Adrenal gland (tissue), 5 donors: Measurements from ENCODE around the gene SUMO1.

ENCODE experiments used
- POLR2A ChIP-seq, 2 donors: fragments of 450-650 bp; IDR thresholded peaks; one replicate each; pipeline ENCODE4 v1.6.1; 2017; ENCODE audit warnings: antibody characterized with exemption in 2 of 2, mild to moderate bottlenecking in 2 of 2, moderate library complexity in 1 of 2
- TF ChIP-seq, protein P1 (sequence below), 6 experiments: fragments of 450-650 bp in 4 of 6; fragments of 200-600 bp in 2 of 6; sonication (generic) in 1 of 6; IDR thresholded peaks; 1 replicate in 5 of 6; 2 replicates in 1 of 6; pipeline versions ENCODE4 v1.5.1 to v1.8.0; 2016 to 2021; ENCODE audit warnings: antibody characterized with exemption in 6 of 6, mild to moderate bottlenecking in 2 of 6, moderate library complexity in 1 of 6
- donor health status: DM: no; HTN: no; CAD: no.

DNA sequence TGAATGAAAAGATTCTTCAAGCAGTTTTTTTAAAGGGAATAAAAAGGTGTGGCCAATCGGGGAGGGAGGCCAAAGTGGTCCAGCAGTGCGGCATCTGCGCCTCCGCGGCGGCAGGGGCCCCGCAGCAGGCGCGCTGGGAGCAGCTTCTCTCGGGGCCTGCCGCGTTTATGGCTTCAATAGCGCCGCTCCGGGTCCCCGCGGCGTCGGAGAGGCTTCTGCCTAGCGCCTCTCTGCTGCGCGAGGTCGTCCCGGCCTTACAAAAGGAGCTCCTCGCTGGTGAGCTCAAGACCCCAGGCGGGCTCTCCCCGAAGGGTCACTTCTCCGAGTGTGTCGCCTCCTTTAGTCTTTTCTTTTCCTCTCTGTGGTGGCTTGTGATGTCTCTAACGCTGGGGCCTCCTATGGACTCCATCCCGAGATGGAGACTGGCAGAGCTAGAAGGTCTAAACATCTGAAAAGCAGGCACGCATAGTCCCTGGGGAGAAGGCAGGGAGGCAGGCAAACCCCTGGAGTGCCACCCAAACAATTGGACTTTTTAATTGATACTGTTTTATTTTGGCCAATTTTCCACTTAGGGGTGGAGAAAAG lies 67.1 kb downstream of the SUMO1 start:
- TF ChIP-seq, protein P1, sequence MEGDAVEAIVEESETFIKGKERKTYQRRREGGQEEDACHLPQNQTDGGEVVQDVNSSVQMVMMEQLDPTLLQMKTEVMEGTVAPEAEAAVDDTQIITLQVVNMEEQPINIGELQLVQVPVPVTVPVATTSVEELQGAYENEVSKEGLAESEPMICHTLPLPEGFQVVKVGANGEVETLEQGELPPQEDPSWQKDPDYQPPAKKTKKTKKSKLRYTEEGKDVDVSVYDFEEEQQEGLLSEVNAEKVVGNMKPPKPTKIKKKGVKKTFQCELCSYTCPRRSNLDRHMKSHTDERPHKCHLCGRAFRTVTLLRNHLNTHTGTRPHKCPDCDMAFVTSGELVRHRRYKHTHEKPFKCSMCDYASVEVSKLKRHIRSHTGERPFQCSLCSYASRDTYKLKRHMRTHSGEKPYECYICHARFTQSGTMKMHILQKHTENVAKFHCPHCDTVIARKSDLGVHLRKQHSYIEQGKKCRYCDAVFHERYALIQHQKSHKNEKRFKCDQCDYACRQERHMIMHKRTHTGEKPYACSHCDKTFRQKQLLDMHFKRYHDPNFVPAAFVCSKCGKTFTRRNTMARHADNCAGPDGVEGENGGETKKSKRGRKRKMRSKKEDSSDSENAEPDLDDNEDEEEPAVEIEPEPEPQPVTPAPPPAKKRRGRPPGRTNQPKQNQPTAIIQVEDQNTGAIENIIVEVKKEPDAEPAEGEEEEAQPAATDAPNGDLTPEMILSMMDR (IDR thresholded peaks at IDR 0.05): no peak
- TF ChIP-seq POLR2A (IDR thresholded peaks at IDR 0.05): no peak
